Measurements from ENCODE around the gene DLG2.

Gene DLG2

GRCh38 chr11:83793310-83793709 is 1833.8 kb downstream of the DLG2 start:
- H2AFZ ChIP-seq (ENCODE audit: low read length) = no peak overlapping the region
- H3K4me1 ChIP-seq (ENCODE audit: insufficient read depth, low read length, severe bottlenecking) = no peaks in the 10 kb centered on the region
- TF ChIP-seq EZH2 (IDR thresholded peaks at IDR 0.05; ENCODE audit: borderline replicate concordance, low read length) (no peak), CTCF (IDR thresholded peaks at IDR 0.05; ENCODE audit: low read length) (no peak)

GRCh38 chr11:83791557-83791956 is 1835.6 kb downstream of the DLG2 start:
- no peak overlapping the region for H3K9ac ChIP-seq (ENCODE audit: low read length)
- H4K20me1 ChIP-seq (ENCODE audit: insufficient read depth, low read length) = no peaks in the 10 kb centered on the region
- H3K4me3 ChIP-seq (ENCODE audit: low read depth, low read length, poor library complexity, severe bottlenecking) = no peak overlapping the region
- H3K4me1 ChIP-seq (ENCODE audit: insufficient read depth, low read length, severe bottlenecking) = no peaks in the 10 kb centered on the region
- H2AFZ ChIP-seq (ENCODE audit: low read length) = no peak overlapping the region
- no peak overlapping the region for H3K4me2 ChIP-seq (ENCODE audit: low read length)
- H3K9me3 ChIP-seq (ENCODE audit: low read length) = no peaks in the 10 kb centered on the region
- no peaks in the 10 kb centered on the region for H3K36me3 ChIP-seq (ENCODE audit: insufficient read depth, low read length)
- H3K27me3 ChIP-seq (ENCODE audit: insufficient read depth, low read length) = no peaks in the 10 kb centered on the region; the same call in 1 of the 2 replicates
- no peaks in the 10 kb centered on the region for H3K9me2 ChIP-seq (ENCODE audit: low read depth, low read length)
- no peak overlapping the region for H3K27ac ChIP-seq (ENCODE audit: low read depth, low read length, poor library complexity, severe bottlenecking)
- TF ChIP-seq EZH2 (IDR thresholded peaks at IDR 0.05; ENCODE audit: borderline replicate concordance, low read length) (no peak), CTCF (IDR thresholded peaks at IDR 0.05; ENCODE audit: low read length) (no peak)
- H3F3A ChIP-seq (ENCODE audit: insufficient read depth, low read length) = no peaks in the 10 kb centered on the region
- H3K79me2 ChIP-seq (ENCODE audit: insufficient read depth, low read length) = no peaks in the 10 kb centered on the region

More at GRCh38 chr11:83793310-83793709, 1833.8 kb downstream of the DLG2 start:
- H3K4me2 ChIP-seq (ENCODE audit: low read length) = no peak overlapping the region
- H3K4me3 ChIP-seq (ENCODE audit: low read depth, low read length, poor library complexity, severe bottlenecking) = no peak overlapping the region
- H3K27me3 ChIP-seq (ENCODE audit: insufficient read depth, low read length) = no peaks in the 10 kb centered on the region; the same call in 1 of the 2 replicates
- H3F3A ChIP-seq (ENCODE audit: insufficient read depth, low read length) = no peaks in the 10 kb centered on the region
- no peaks in the 10 kb centered on the region for H4K20me1 ChIP-seq (ENCODE audit: insufficient read depth, low read length)
- no peaks in the 10 kb centered on the region for H3K9me3 ChIP-seq (ENCODE audit: low read length)
- no peak overlapping the region for H3K27ac ChIP-seq (ENCODE audit: low read depth, low read length, poor library complexity, severe bottlenecking)
- no peaks in the 10 kb centered on the region for H3K79me2 ChIP-seq (ENCODE audit: insufficient read depth, low read length)
- H3K9ac ChIP-seq (ENCODE audit: low read length) = no peak overlapping the region
- no peaks in the 10 kb centered on the region for H3K36me3 ChIP-seq (ENCODE audit: insufficient read depth, low read length)
- H3K9me2 ChIP-seq (ENCODE audit: low read depth, low read length) = no peaks in the 10 kb centered on the region

DNA sequence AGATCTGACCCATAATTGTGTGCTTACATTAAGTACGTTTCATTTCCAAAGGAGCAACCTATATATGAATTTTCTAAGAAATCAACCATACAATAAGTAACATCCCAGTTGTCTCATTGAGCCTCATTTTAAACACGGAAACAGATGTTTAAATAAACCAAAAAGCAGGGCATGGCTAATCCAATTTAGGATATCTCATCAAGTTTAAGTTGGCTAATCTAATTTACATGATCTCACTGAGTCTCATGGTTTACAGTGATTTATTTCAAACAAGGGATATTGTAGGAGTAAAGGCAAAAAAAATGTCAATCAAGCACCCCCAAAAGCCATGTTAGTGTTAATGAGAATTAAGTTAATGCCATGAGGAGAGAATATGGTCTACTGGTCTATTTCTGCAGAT is 1841.2 kb downstream of the DLG2 start:
- H3K36me3 ChIP-seq (ENCODE audit: insufficient read depth, low read length) = no peaks in the 10 kb centered on the region
- TF ChIP-seq CTCF (IDR thresholded peaks at IDR 0.05; ENCODE audit: low read length) (no peak), EZH2 (IDR thresholded peaks at IDR 0.05; ENCODE audit: borderline replicate concordance, low read length) (no peak)

More for the DNA sequence above, 1841.2 kb downstream of the DLG2 start:
- H3K9me3 ChIP-seq (ENCODE audit: low read length) = no peaks in the 10 kb centered on the region
- no peaks in the 10 kb centered on the region for H3K27me3 ChIP-seq (ENCODE audit: insufficient read depth, low read length)
- no peaks in the 10 kb centered on the region for H3K79me2 ChIP-seq (ENCODE audit: insufficient read depth, low read length)
- H4K20me1 ChIP-seq (ENCODE audit: insufficient read depth, low read length) = no peaks in the 10 kb centered on the region
- H3K4me3 ChIP-seq (ENCODE audit: low read depth, low read length, poor library complexity, severe bottlenecking) = no peak overlapping the region
- H3F3A ChIP-seq (ENCODE audit: insufficient read depth, low read length) = no peaks in the 10 kb centered on the region
- H3K9me2 ChIP-seq (ENCODE audit: low read depth, low read length) = no peaks in the 10 kb centered on the region
- H3K4me2 ChIP-seq (ENCODE audit: low read length) = no peak overlapping the region
- H3K9ac ChIP-seq (ENCODE audit: low read length) = no peak overlapping the region
- no peaks in the 10 kb centered on the region for H3K4me1 ChIP-seq (ENCODE audit: insufficient read depth, low read length, severe bottlenecking)
- no peak overlapping the region for H2AFZ ChIP-seq (ENCODE audit: low read length)
- no peak overlapping the region for H3K27ac ChIP-seq (ENCODE audit: low read depth, low read length, poor library complexity, severe bottlenecking)

Measured in OCI-LY1 (cell line).